Tibial nerve (tissue), 4 donors: ENCODE measurements around the gene ABCC8. TPM values are rescaled to one million over a fixed set of nuclear protein-coding genes. Genes with fewer than 3 reads are reported as not detected.
A peak's percentile ranks its signal among the peaks of the same experiment; 100 is the strongest.

Experiments
- DNase-seq, 2 donors: peaks; one replicate each; pipeline ENCODE4 v3.0.0-alpha.2; 2019; ENCODE audit warnings: low spot score in 2 of 2
- H3K27ac ChIP-seq, 4 donors: fragments of 200-600 bp; sonication (generic) in 3 of 4; one replicate each; pipeline ENCODE4 v1.5.1; 2017 to 2019; ENCODE audit warnings: mild to moderate bottlenecking in 1 of 4
- H3K27me3 ChIP-seq, 2 donors: fragments of 200-600 bp; sonication (generic) in 1 of 2; one replicate each; pipeline versions ENCODE4 v1.5.1 to v1.6.0; 2017 to 2019
- H3K36me3 ChIP-seq, 3 donors: fragments of 200-600 bp; sonication (generic); one replicate each; pipeline ENCODE4 v1.5.1; 2018 to 2019
- H3K4me1 ChIP-seq, 4 donors: fragments of 200-600 bp; sonication (generic) in 3 of 4; one replicate each; pipeline ENCODE4 v1.5.1; 2017 to 2019
- H3K4me3 ChIP-seq, 4 donors: fragments of 200-600 bp; sonication (generic) in 3 of 4; one replicate each; pipeline ENCODE4 v1.5.1; 2017 to 2019; ENCODE audit warnings: mild to moderate bottlenecking in 1 of 4, moderate library complexity in 1 of 4
- H3K9me3 ChIP-seq, 4 donors: fragments of 200-600 bp; sonication (generic) in 3 of 4; one replicate each; pipeline ENCODE4 v1.5.1; 2017 to 2019
- CTCF ChIP-seq, 5 experiments: fragments of 200-600 bp in 3 of 5; fragments of 450-650 bp in 2 of 5; sonication (generic) in 3 of 5; IDR thresholded peaks; one replicate each; pipeline ENCODE4 v1.5.1; 2016 to 2019; ENCODE audit warnings: antibody characterized with exemption in 5 of 5, mild to moderate bottlenecking in 3 of 5, moderate library complexity in 2 of 5
- EP300 ChIP-seq, 2 donors: sonication (generic); formaldehyde crosslinking; IDR thresholded peaks; one replicate each; pipeline ENCODE4 v1.6.1; 2017; ENCODE audit warnings: antibody characterized with exemption in 2 of 2, mild to moderate bottlenecking in 1 of 2
- POLR2A ChIP-seq, 2 donors: fragments of 450-650 bp; IDR thresholded peaks; one replicate each; pipeline ENCODE4 v1.6.1; 2017; ENCODE audit warnings: antibody characterized with exemption in 2 of 2, mild to moderate bottlenecking in 2 of 2, moderate library complexity in 2 of 2
- WGBS, 2 donors: methylation state at CpG; one replicate each; pipeline ENCODE4 v1.1.5; 2018; 5-methylcytosine and 5-hydroxymethylcytosine counted together
- total RNA-seq, 4 donors: library from RNA; depleted of rRNA; stranded (reverse); fragments of >200 nt; gene quantifications; one replicate each; pipeline ENCODE4 v1.1.0, GENCODE V29; 2016

ABCC8 gene
- total RNA-seq, 4 donors from 2014 or later, result 1.3 to 8.6 (median 5.1) TPM

DNA sequence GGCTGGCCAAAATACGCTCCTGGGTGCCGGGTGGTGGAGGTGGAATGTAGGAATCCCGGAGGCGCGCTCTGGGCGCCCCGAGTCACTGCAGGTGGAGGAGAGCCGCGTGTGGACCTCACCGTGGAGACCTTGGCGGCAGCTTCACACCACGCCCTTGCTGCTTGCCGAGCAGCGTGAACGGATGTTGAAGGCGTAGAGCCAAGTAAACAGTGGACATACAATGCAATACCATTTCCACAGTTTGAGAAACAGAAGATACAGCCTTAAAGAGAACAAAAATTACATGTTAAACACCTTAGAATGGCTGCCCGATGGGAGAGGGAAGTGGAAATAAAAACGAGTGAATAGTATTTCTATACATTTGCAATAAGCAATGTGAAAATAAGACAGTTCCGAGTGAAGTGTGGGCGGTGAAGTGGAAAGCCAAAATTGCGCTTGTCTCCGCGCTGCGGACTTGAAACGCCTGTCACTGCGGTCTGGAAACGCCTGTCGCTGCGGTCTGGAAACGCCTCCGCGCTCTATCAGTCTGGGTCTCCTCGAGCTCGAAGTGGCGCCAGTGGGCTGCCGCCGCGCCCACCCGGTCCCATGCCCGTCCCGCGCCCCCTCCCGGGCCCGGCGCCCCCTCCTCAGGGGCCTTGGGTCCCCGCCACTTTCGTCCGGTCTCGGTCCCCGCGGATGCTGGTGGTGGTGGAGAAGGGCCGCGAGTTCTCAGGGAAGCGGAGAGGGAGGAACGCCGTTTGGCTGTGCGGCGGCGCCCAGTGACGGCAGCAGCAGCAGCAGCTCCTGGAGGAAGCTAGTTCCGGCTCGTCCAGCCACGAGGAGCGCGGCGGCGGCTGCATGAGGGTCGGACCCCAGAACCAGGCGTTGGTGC lies 123.5 kb downstream of the ABCC8 start:
- Histone ChIP-seq H3K4me3 (peak overlapping the region; percentile 45 to 79 (median 60)), H3K27me3 (no peaks in the 10 kb centered on the region), H3K27ac (peak overlapping the region in 3 of 4 donors; percentile 79 to 84 (median 82)), H3K36me3 (no peaks in the 10 kb centered on the region), H3K4me1 (peaks cover 0 to 27% (median 12%) of the 10 kb centered on the region in 4 donors), H3K9me3 (no peaks in the 10 kb centered on the region)
- DNase-seq, result peak in 1 of 2 donors; percentile 24
- 0 to 1% methylated on average over 41 to 57 of the region's 69 CpGs for WGBS, 2 donors
- TF ChIP-seq CTCF (IDR thresholded peaks at IDR 0.05) (no peak), POLR2A (IDR thresholded peaks at IDR 0.05) (no peak), EP300 (IDR thresholded peaks at IDR 0.05) (peak in 1 of 2 donors; percentile 37)

GRCh38 chr11:17351510-17352176 lies 125.0 kb downstream of the ABCC8 start, which contains the start of gene NCR3LG1:
Gene NCR3LG1 (plus strand): TSS chr11:17351800. CDS start chr11:17351970, 170 bp downstream.
- Histone ChIP-seq H3K9me3 (no peaks in the 10 kb centered on the region), H3K27ac (peak within 1 kb of the TSS in 3 of 4 donors; percentile 6 to 84 (median 22)), H3K27me3 (no peaks in the 10 kb centered on the region), H3K36me3 (no peaks in the 10 kb centered on the region), H3K4me3 (peak within 1 kb of the TSS; percentile 45 to 79 (median 60)), H3K4me1 (peaks cover 0 to 27% (median 12%) of the 10 kb centered on the region in 4 donors)
- peak; percentile 15 to 31 for DNase-seq
- TF ChIP-seq CTCF (IDR thresholded peaks at IDR 0.05) (no peak), EP300 (IDR thresholded peaks at IDR 0.05) (peak in 1 of 2 donors; percentile 27), POLR2A (IDR thresholded peaks at IDR 0.05) (peak in 1 of 2 donors; percentile 5)
- whole genome bisulfite sequencing, 2 donors, result 2 to 4% methylated on average over 35 to 43 of the region's 61 CpGs

DNA sequence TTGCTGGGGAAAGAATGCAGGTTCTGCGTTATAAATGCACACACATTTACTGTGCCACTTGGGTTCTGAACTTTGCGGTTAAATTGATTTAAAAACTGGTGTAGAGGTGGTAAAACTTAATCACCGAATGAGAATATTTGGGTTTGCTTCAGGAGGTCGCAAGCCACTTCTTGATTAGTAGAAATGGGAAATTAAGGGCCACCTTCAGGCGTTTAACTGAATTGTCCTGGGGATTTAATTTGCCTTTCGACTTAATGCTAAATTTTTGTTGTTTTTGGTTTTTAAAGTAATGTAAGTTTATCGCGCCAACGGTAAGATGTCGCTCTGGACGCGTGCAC lies 125.5 kb downstream of the ABCC8 start:
- H3K27ac ChIP-seq, result peak overlapping the region in 1 of 4 donors; percentile 67
- H3K36me3 ChIP-seq, result no peaks in the 10 kb centered on the region
- H3K4me3 ChIP-seq, result peak overlapping the region; percentile 45 to 79 (median 60)
- peaks cover 0 to 27% (median 12%) of the 10 kb centered on the region in 4 donors for H3K4me1 ChIP-seq
- DNase-seq, result no peak
- 27 to 34% methylated on average over 12 of the region's 12 CpGs for WGBS, 2 donors
- TF ChIP-seq POLR2A (IDR thresholded peaks at IDR 0.05) (no peak), CTCF (IDR thresholded peaks at IDR 0.05) (no peak), EP300 (IDR thresholded peaks at IDR 0.05) (no peak)
- H3K27me3 ChIP-seq, result no peaks in the 10 kb centered on the region
- no peaks in the 10 kb centered on the region for H3K9me3 ChIP-seq

GRCh38 chr11:17350455-17351171 lies 126.0 kb downstream of the ABCC8 start:
- Histone ChIP-seq H3K27me3 (no peaks in the 10 kb centered on the region), H3K4me3 (no peak overlapping the region), H3K9me3 (no peaks in the 10 kb centered on the region), H3K36me3 (no peaks in the 10 kb centered on the region), H3K27ac (no peak overlapping the region), H3K4me1 (peaks cover 0 to 27% (median 12%) of the 10 kb centered on the region in 4 donors)
- TF ChIP-seq EP300 (IDR thresholded peaks at IDR 0.05) (no peak), POLR2A (IDR thresholded peaks at IDR 0.05) (no peak), CTCF (IDR thresholded peaks at IDR 0.05) (no peak)
- no peak for DNase-seq
- WGBS, 2 donors, result 94 to 98% methylated on average over 7 of the region's 7 CpGs
